ENCODE results near the gene DGKG. TPM values are rescaled to one million over a fixed set of nuclear protein-coding genes. Genes with fewer than 3 reads are reported as not detected.

Gene DGKG
- polyA plus RNA-seq, 1 of the 3 experiments (the other 2 are of a cell fraction) = 0.12 TPM

DNA sequence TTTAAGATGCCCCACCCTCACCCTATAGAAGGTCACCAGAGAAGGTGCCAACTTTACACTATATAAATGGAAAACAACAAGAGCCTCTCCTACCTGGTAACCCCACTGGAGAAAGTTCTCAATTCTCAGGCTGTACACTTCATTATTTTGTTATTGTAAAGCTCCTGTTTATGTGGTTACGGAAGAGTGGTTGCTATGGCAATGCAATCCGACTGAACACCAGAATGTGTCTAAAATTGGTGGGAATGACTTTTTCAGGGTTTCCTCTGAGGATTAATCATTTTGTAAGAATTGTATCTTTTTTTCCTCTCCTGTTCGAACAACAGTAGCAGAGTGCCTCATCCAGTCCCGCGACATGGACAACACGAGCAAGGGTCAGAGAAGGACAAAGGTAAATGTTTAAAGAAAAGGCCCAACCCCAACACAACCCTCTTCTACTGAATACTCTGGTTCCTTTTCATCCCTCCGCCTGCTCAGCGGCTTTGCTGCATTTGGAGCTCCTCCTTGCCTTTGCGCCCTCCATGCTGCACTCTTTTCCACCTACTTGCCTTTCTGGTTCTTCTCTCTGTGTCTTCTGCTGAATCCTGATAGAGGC, 45.3 kb downstream of the DGKG start:
- Histone ChIP-seq H3K36me3 (replicated peaks in 1 of 2; ENCODE audit: control insufficient read depth in 1 of 2, insufficient read depth in 2 of 2, low read length in 1 of 2) (no peaks in the 10 kb centered on the region), H3K27me3 (ENCODE audit: insufficient read depth) (no peaks in the 10 kb centered on the region), H3K9me2 (no peaks in the 10 kb centered on the region), H3K79me2 (ENCODE audit: insufficient read depth) (no peaks in the 10 kb centered on the region), H3F3A (replicated peaks; ENCODE audit: insufficient read depth) (no peaks in the 10 kb centered on the region), H3K9ac (no peak overlapping the region), H3K4me2 (no peak overlapping the region), H4K20me1 (ENCODE audit: insufficient read depth) (no peaks in the 10 kb centered on the region), H2AFZ (ENCODE audit: low read depth) (no peak overlapping the region), H3K27ac (ENCODE audit: low read depth in 2 of 2, low read length in 1 of 2) (no peak overlapping the region), H3K9me3 (no peaks in the 10 kb centered on the region), H3K4me1 (ENCODE audit: control insufficient read depth in 1 of 2, insufficient read depth in 2 of 2, low read depth in 1 of 2, low read length in 1 of 2) (no peaks in the 10 kb centered on the region), H3K4me3 (ENCODE audit: low read depth in 2 of 2, low read length in 1 of 2) (no peak overlapping the region)
- CTCF ChIA-PET = no interaction called here
- POLR2A ChIA-PET = no interaction called here
- TF ChIP-seq YY1 (IDR thresholded peaks at IDR 0.05; ENCODE audit: low read depth) = no peak
- no peak for TF ChIP-seq FOXM1 (IDR thresholded peaks at IDR 0.05; ENCODE audit: low read depth)
- no peak for TF ChIP-seq NFIC (IDR thresholded peaks at IDR 0.05; ENCODE audit: borderline replicate concordance)
- TF ChIP-seq, protein P1, sequence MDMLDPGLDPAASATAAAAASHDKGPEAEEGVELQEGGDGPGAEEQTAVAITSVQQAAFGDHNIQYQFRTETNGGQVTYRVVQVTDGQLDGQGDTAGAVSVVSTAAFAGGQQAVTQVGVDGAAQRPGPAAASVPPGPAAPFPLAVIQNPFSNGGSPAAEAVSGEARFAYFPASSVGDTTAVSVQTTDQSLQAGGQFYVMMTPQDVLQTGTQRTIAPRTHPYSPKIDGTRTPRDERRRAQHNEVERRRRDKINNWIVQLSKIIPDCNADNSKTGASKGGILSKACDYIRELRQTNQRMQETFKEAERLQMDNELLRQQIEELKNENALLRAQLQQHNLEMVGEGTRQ (IDR thresholded peaks at IDR 0.05; ENCODE audit: borderline replicate concordance, low read depth, low read length) = no peak
- no peak for DNase-seq
- WGBS (ENCODE audit: low lambda C conversion rate) = 73% methylated on average over 9 of the region's 9 CpGs

DNA sequence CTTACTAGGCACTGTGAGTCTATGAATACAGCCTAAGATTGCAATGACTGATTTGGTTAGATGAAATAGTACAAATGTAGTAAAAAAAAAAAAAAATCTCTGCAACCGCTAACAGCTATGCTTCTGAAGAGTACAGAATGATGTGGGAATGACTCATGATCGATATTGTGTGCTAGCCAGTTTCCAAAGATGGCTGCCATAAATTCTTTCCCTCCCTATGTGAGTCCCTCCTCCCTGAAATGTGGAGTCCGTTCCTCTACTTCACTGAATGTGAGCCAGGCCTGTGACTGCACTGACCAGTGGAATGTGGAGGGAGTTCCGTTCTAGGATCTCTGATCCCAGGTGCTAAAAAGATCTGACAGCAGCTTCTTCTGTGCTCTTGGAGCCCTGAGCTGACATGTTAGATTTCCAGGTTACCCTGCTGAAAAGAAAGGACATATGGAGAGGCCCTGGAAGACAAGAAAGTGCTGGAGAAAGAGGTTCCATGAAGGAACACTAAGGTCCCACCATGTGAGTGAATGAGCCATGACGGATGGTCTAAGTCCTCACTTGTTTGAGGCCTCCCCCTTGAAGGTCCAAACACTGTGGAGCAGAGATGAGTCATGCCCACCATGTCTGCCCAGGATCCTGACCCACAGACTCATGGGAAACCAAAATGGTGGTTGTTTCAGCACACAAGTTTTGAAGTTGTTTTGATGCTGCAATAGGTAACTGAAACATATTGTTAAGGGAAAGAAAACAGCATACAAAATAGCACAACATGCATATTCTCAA, 46.3 kb downstream of the DGKG start:
- Histone ChIP-seq H4K20me1 (ENCODE audit: insufficient read depth) (no peaks in the 10 kb centered on the region), H3K79me2 (ENCODE audit: insufficient read depth) (no peaks in the 10 kb centered on the region), H3K9me2 (no peaks in the 10 kb centered on the region), H3K4me3 (ENCODE audit: low read depth in 2 of 2, low read length in 1 of 2) (no peak overlapping the region), H3K36me3 (replicated peaks in 1 of 2; ENCODE audit: control insufficient read depth in 1 of 2, insufficient read depth in 2 of 2, low read length in 1 of 2) (no peaks in the 10 kb centered on the region), H3K4me1 (ENCODE audit: control insufficient read depth in 1 of 2, insufficient read depth in 2 of 2, low read depth in 1 of 2, low read length in 1 of 2) (no peaks in the 10 kb centered on the region), H3K27ac (ENCODE audit: low read depth in 2 of 2, low read length in 1 of 2) (no peak overlapping the region), H3K9me3 (no peaks in the 10 kb centered on the region), H3K27me3 (ENCODE audit: insufficient read depth) (no peaks in the 10 kb centered on the region), H3F3A (replicated peaks; ENCODE audit: insufficient read depth) (no peaks in the 10 kb centered on the region), H3K4me2 (no peak overlapping the region), H2AFZ (ENCODE audit: low read depth) (no peak overlapping the region), H3K9ac (no peak overlapping the region)
- 54% methylated on average over 5 of the region's 5 CpGs for WGBS (ENCODE audit: low lambda C conversion rate)
- no peak for DNase-seq
- TF ChIP-seq JUND (IDR thresholded peaks at IDR 0.05) (no peak), RAD21 (IDR thresholded peaks at IDR 0.05; ENCODE audit: low read length) (no peak), IRF3 (IDR thresholded peaks at IDR 0.05; ENCODE audit: low read depth, low read length) (no peak), EZH2phosphoT487 (IDR thresholded peaks at IDR 0.05; ENCODE audit: borderline replicate concordance, low read depth) (no peak), POLR2AphosphoS5 (IDR thresholded peaks at IDR 0.05; ENCODE audit: low read depth, low read length) (no peak), SIN3A (IDR thresholded peaks at IDR 0.05; ENCODE audit: borderline replicate concordance, low read depth, low read length) (no peak), PBX3 (IDR thresholded peaks at IDR 0.05) (no peak)
- TF ChIP-seq, protein P2, sequence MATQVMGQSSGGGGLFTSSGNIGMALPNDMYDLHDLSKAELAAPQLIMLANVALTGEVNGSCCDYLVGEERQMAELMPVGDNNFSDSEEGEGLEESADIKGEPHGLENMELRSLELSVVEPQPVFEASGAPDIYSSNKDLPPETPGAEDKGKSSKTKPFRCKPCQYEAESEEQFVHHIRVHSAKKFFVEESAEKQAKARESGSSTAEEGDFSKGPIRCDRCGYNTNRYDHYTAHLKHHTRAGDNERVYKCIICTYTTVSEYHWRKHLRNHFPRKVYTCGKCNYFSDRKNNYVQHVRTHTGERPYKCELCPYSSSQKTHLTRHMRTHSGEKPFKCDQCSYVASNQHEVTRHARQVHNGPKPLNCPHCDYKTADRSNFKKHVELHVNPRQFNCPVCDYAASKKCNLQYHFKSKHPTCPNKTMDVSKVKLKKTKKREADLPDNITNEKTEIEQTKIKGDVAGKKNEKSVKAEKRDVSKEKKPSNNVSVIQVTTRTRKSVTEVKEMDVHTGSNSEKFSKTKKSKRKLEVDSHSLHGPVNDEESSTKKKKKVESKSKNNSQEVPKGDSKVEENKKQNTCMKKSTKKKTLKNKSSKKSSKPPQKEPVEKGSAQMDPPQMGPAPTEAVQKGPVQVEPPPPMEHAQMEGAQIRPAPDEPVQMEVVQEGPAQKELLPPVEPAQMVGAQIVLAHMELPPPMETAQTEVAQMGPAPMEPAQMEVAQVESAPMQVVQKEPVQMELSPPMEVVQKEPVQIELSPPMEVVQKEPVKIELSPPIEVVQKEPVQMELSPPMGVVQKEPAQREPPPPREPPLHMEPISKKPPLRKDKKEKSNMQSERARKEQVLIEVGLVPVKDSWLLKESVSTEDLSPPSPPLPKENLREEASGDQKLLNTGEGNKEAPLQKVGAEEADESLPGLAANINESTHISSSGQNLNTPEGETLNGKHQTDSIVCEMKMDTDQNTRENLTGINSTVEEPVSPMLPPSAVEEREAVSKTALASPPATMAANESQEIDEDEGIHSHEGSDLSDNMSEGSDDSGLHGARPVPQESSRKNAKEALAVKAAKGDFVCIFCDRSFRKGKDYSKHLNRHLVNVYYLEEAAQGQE (IDR thresholded peaks at IDR 0.05; ENCODE audit: low read depth, low read length) = no peak
- TF ChIP-seq, protein P3, sequence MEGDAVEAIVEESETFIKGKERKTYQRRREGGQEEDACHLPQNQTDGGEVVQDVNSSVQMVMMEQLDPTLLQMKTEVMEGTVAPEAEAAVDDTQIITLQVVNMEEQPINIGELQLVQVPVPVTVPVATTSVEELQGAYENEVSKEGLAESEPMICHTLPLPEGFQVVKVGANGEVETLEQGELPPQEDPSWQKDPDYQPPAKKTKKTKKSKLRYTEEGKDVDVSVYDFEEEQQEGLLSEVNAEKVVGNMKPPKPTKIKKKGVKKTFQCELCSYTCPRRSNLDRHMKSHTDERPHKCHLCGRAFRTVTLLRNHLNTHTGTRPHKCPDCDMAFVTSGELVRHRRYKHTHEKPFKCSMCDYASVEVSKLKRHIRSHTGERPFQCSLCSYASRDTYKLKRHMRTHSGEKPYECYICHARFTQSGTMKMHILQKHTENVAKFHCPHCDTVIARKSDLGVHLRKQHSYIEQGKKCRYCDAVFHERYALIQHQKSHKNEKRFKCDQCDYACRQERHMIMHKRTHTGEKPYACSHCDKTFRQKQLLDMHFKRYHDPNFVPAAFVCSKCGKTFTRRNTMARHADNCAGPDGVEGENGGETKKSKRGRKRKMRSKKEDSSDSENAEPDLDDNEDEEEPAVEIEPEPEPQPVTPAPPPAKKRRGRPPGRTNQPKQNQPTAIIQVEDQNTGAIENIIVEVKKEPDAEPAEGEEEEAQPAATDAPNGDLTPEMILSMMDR (IDR thresholded peaks at IDR 0.05) = no peak
- ChIA-PET POLR2A (no interaction called here), CTCF (no interaction called here)
